ENCODE data around the gene HEATR5B.

Gene HEATR5B

GRCh38 chr2:37083873-37084794 is at the start of gene HEATR5B, which contains the start of gene GPATCH11:
Gene HEATR5B, minus strand, starts transcription at chr2:37084372. Its CDS starts 958 bp downstream, at chr2:37083414.
Gene GPATCH11, plus strand, starts transcription at chr2:37084518. Its CDS starts 3,864 bp downstream, at chr2:37088382.
- in situ Hi-C loops (cut with MboI; ENCODE audit: low pct_unique_long_range_greater_than_20kb, low sequenced_read_pairs): no loop called here
- DNase-seq: peak; percentile 98

GRCh38 chr2:37132914-37133313 is 48.7 kb upstream of the HEATR5B start:
- no peak for DNase-seq
- in situ Hi-C loops (cut with MboI; ENCODE audit: low pct_unique_long_range_greater_than_20kb, low sequenced_read_pairs): no loop called here

GRCh38 chr2:37125416-37125815 is 41.2 kb upstream of the HEATR5B start:
- no peak for DNase-seq
- in situ Hi-C loops (cut with MboI; ENCODE audit: low pct_unique_long_range_greater_than_20kb, low sequenced_read_pairs): no loop called here

GRCh38 chr2:37119157-37119556 is 35.0 kb upstream of the HEATR5B start:
- DNase-seq: no peak
- in situ Hi-C loops (cut with MboI; ENCODE audit: low pct_unique_long_range_greater_than_20kb, low sequenced_read_pairs): no loop called here

GRCh38 chr2:37117566-37117965 is 33.4 kb upstream of the HEATR5B start:
- in situ Hi-C loops (cut with MboI; ENCODE audit: low pct_unique_long_range_greater_than_20kb, low sequenced_read_pairs): no loop called here
- no peak for DNase-seq

GRCh38 chr2:37111958-37112357 is 27.8 kb upstream of the HEATR5B start:
- in situ Hi-C loops (cut with MboI; ENCODE audit: low pct_unique_long_range_greater_than_20kb, low sequenced_read_pairs): no loop called here
- DNase-seq: no peak

- in situ Hi-C loops (cut with MboI; ENCODE audit: low pct_unique_long_range_greater_than_20kb, low sequenced_read_pairs): no loop called here
- DNase-seq: no peak
These were observed 26.4 kb upstream of the HEATR5B start for GRCh38 chr2:37110306-37111212.

GRCh38 chr2:37109523-37109922 is 25.4 kb upstream of the HEATR5B start:
- no peak for DNase-seq
- in situ Hi-C loops (cut with MboI; ENCODE audit: low pct_unique_long_range_greater_than_20kb, low sequenced_read_pairs): no loop called here

GRCh38 chr2:37105150-37105549 is 21.0 kb upstream of the HEATR5B start:
- DNase-seq: no peak
- in situ Hi-C loops (cut with MboI; ENCODE audit: low pct_unique_long_range_greater_than_20kb, low sequenced_read_pairs): no loop called here

- in situ Hi-C loops (cut with MboI; ENCODE audit: low pct_unique_long_range_greater_than_20kb, low sequenced_read_pairs): no loop called here
- DNase-seq: no peak
These were observed 20.0 kb upstream of the HEATR5B start for GRCh38 chr2:37104178-37104577.

- no peak for DNase-seq
- in situ Hi-C loops (cut with MboI; ENCODE audit: low pct_unique_long_range_greater_than_20kb, low sequenced_read_pairs): no loop called here
These were observed 18.4 kb upstream of the HEATR5B start for GRCh38 chr2:37102588-37102987.

- no peak for DNase-seq
- in situ Hi-C loops (cut with MboI; ENCODE audit: low pct_unique_long_range_greater_than_20kb, low sequenced_read_pairs): no loop called here
These were observed 15.9 kb upstream of the HEATR5B start for GRCh38 chr2:37100054-37100453.

- in situ Hi-C loops (cut with MboI; ENCODE audit: low pct_unique_long_range_greater_than_20kb, low sequenced_read_pairs): no loop called here
These were observed 14.4 kb upstream of the HEATR5B start for GRCh38 chr2:37098416-37099118.

GRCh38 chr2:37096568-37096967 is 12.4 kb upstream of the HEATR5B start:
- DNase-seq: no peak
- in situ Hi-C loops (cut with MboI; ENCODE audit: low pct_unique_long_range_greater_than_20kb, low sequenced_read_pairs): no loop called here

More at GRCh38 chr2:37098416-37099118, 14.4 kb upstream of the HEATR5B start:
- no peak for DNase-seq

- in situ Hi-C loops (cut with MboI; ENCODE audit: low pct_unique_long_range_greater_than_20kb, low sequenced_read_pairs): no loop called here
These were observed 7.7 kb upstream of the HEATR5B start for GRCh38 chr2:37091873-37092272.

GRCh38 chr2:37090019-37090477 is 5.9 kb upstream of the HEATR5B start:
- no peak for DNase-seq
- in situ Hi-C loops (cut with MboI; ENCODE audit: low pct_unique_long_range_greater_than_20kb, low sequenced_read_pairs): no loop called here

More at GRCh38 chr2:37091873-37092272, 7.7 kb upstream of the HEATR5B start:
- no peak for DNase-seq

GRCh38 chr2:37085731-37086147 is 1.6 kb upstream of the HEATR5B start:
- in situ Hi-C loops (cut with MboI; ENCODE audit: low pct_unique_long_range_greater_than_20kb, low sequenced_read_pairs): no loop called here
- DNase-seq: no peak

GRCh38 chr2:37084797-37085196 is 625 bp upstream of the HEATR5B start:
- in situ Hi-C loops (cut with MboI; ENCODE audit: low pct_unique_long_range_greater_than_20kb, low sequenced_read_pairs): no loop called here
- no peak for DNase-seq

GRCh38 chr2:37080689-37081088 is 3.5 kb downstream of the HEATR5B start:
- peak; percentile 39 for DNase-seq
- in situ Hi-C loops (cut with MboI; ENCODE audit: low pct_unique_long_range_greater_than_20kb, low sequenced_read_pairs): no loop called here
